HL-60/S4 treated with retinoic acid at 250 ng/mL for 4 days and 3 days (cell line): ENCODE data around the gene PRORP.
"Not testable (repeated sequence)": the region's sequence is repeated elsewhere in the genome, so short reads cannot be mapped to it uniquely, and the experiment has no call there.

Source experiments
- in situ Hi-C: fragments of 300-500 bp; cut with MboI; formaldehyde crosslinking; loops from 2 replicates; pipeline ENCODE4 v1.7.0; 2022; ENCODE audit warnings: low sequenced_read_pairs

PRORP gene

GRCh38 chr14:35121887-35122695, at the start of gene PRORP, which contains the start of gene PPP2R3C:
Gene PRORP (plus strand): TSS chr14:35122552. CDS start chr14:35123246, 694 bp downstream.
Gene PPP2R3C (minus strand): TSS chr14:35121990. CDS start chr14:35121959, 31 bp downstream.
- in situ Hi-C loops, result no loop called here

- in situ Hi-C loops, result no loop called here
These were observed 48.9 kb upstream of the PRORP start for GRCh38 chr14:35073486-35073885.

- in situ Hi-C loops, result no loop called here
These were observed 44.3 kb upstream of the PRORP start for GRCh38 chr14:35078082-35078481.

- in situ Hi-C loops, result no loop called here
These were observed 42.6 kb upstream of the PRORP start for GRCh38 chr14:35079742-35080141.

- in situ Hi-C loops, result no loop called here
These were observed 38.7 kb upstream of the PRORP start for GRCh38 chr14:35083530-35084150.

- in situ Hi-C loops, result no loop called here
These were observed 36.9 kb upstream of the PRORP start for GRCh38 chr14:35085441-35085840.

- in situ Hi-C loops, result no loop called here
These were observed 33.8 kb upstream of the PRORP start for GRCh38 chr14:35088514-35088913.

- in situ Hi-C loops, result not testable (repeated sequence)
These were observed 27.7 kb upstream of the PRORP start for GRCh38 chr14:35094645-35095044.

- in situ Hi-C loops, result no loop called here
These were observed 14.5 kb upstream of the PRORP start for GRCh38 chr14:35107866-35108265.

- in situ Hi-C loops, result no loop called here
These were observed 9.7 kb upstream of the PRORP start for GRCh38 chr14:35112641-35113040.

- in situ Hi-C loops, result no loop called here
These were observed 8.9 kb upstream of the PRORP start for GRCh38 chr14:35113308-35113950.

- in situ Hi-C loops, result no loop called here
These were observed 8.3 kb upstream of the PRORP start for GRCh38 chr14:35114036-35114435.

- in situ Hi-C loops, result no loop called here
These were observed 6.1 kb upstream of the PRORP start for GRCh38 chr14:35116242-35116641.

- in situ Hi-C loops, result no loop called here
These were observed 5.2 kb upstream of the PRORP start for GRCh38 chr14:35117112-35117511.

GRCh38 chr14:35121026-35121886, 1.1 kb upstream of the PRORP start:
- in situ Hi-C loops, result no loop called here

- in situ Hi-C loops, result no loop called here
These were observed 490 bp downstream of the PRORP start for GRCh38 chr14:35122696-35123387.

- in situ Hi-C loops, result no loop called here
These were observed 994 bp downstream of the PRORP start for GRCh38 chr14:35123388-35123703.

- in situ Hi-C loops, result no loop called here
These were observed 1.8 kb downstream of the PRORP start for GRCh38 chr14:35124127-35124526.

- in situ Hi-C loops, result loop anchor here (25.0 kb wide), 1 partner anchor 279 kb away; the partner anchor contains the start of gene NFKBIA
These were observed 11.4 kb downstream of the PRORP start for GRCh38 chr14:35133542-35134328.
